IMR-90 (cell line): ENCODE measurements around the gene SLC25A21.

Experiments used
- CEBPB ChIP-seq: IDR thresholded peaks from 2 replicates; pipeline ENCODE4 v1.6.1; 2012; ENCODE audit warnings: low read depth, low read length, improper control_type of control experiment
- CTCF ChIP-seq: conservative IDR thresholded peaks from 2 replicates; pipeline ENCODE4 v1.5.1; 2012; ENCODE audit warnings: mild to moderate bottlenecking, low read depth, low read length, improper control_type of control experiment
- FOS ChIP-seq: fragments of 150-350 bp; IDR thresholded peaks from 2 replicates; pipeline ENCODE4 v1.6.1; 2016; ENCODE audit warnings: low read depth, low read length
- POLR2A ChIP-seq: IDR thresholded peaks from 2 replicates; pipeline ENCODE4 v1.6.1; 2012; ENCODE audit warnings: mild to moderate bottlenecking, low read depth, low read length
- RAD21 ChIP-seq: IDR thresholded peaks from 2 replicates; pipeline ENCODE4 v1.6.1; 2012; ENCODE audit warnings: low read length, improper control_type of control experiment
- RCOR1 ChIP-seq: IDR thresholded peaks from 2 replicates; pipeline ENCODE4 v1.6.1; 2012; ENCODE audit warnings: mild to moderate bottlenecking, low read length, improper control_type of control experiment; ENCODE audit not compliant: insufficient replicate concordance
- RFX5 ChIP-seq: IDR thresholded peaks from 2 replicates; pipeline ENCODE4 v1.8.0; 2012; ENCODE audit warnings: low read depth, mild to moderate bottlenecking, low read length, moderate library complexity
- SMC3 ChIP-seq: fragments of 150-350 bp; IDR thresholded peaks from 2 replicates; pipeline ENCODE4 v1.6.1; 2016; ENCODE audit warnings: low read depth, mild to moderate bottlenecking, antibody characterized with exemption, low read length, moderate library complexity

- TF ChIP-seq CTCF (no peak), POLR2A (no peak), SMC3 (no peak), RFX5 (no peak), RCOR1 (no peak), FOS (no peak), RAD21 (no peak), CEBPB (no peak)
Observed at GRCh38 chr14:36724162-36724561, 448.2 kb downstream of the SLC25A21 start.
